H1 (cell line): ENCODE results near the gene COG3. TPM values are rescaled to one million over a fixed set of nuclear protein-coding genes. Genes with fewer than 3 reads are reported as not detected.

Experiments
- CTCF ChIA-PET: fragments of 300-600 bp; sonication (Branson Sonifier 250); formaldehyde crosslinking; loops from one replicate; lab custom pipeline; 2021; ENCODE audit not compliant: partially characterized antibody; lab: Charles Lee
- POLR2A ChIA-PET: fragments of 300-600 bp; sonication (Branson Sonifier 250); formaldehyde crosslinking; loops from one replicate; lab custom pipeline; 2021; ENCODE audit warnings: inconsistent platforms; ENCODE audit not compliant: partially characterized antibody; lab: Charles Lee
- DNase-seq, 2 experiments: peaks; one replicate each; pipeline versions ENCODE4 v3.0.0 to v3.0.0-alpha.2; 2010 to 2022; ENCODE audit warnings: low spot score in 2 of 2, low read depth in 1 of 2, mixed read lengths in 1 of 2
- FAIRE-seq: peaks from 2 replicates; lab custom pipeline; 2011; peaks lifted over from hg19 to GRCh38; lab: Jason Lieb, UNC
- H2AFZ ChIP-seq: 2 replicates; pipeline ENCODE4 v1.8.1; 2012; ENCODE audit warnings: low read length, inconsistent platforms
- H2AK5ac ChIP-seq: 2 replicates; pipeline ENCODE4 v1.6.1; 2013; ENCODE audit warnings: low read depth, low read length
- H2BK120ac ChIP-seq: replicated peaks from 2 replicates; pipeline ENCODE3; 2013; ENCODE audit warnings: low read depth, low read length, inconsistent platforms
- H2BK12ac ChIP-seq: 2 replicates; pipeline ENCODE4 v1.6.1; 2013; ENCODE audit warnings: low read depth, low read length
- H2BK15ac ChIP-seq: 2 replicates; pipeline ENCODE4 v1.6.1; 2013; ENCODE audit warnings: low read length
- H2BK20ac ChIP-seq: 2 replicates; pipeline ENCODE4 v1.6.1; 2013; ENCODE audit warnings: low read length
- H2BK5ac ChIP-seq: 2 replicates; pipeline ENCODE4 v1.6.1; 2013; ENCODE audit warnings: low read depth, low read length
- H3K14ac ChIP-seq: 2 replicates; pipeline ENCODE4 v1.6.1; 2013; ENCODE audit warnings: inconsistent platforms; ENCODE audit not compliant: insufficient read length
- H3K18ac ChIP-seq: 2 replicates; pipeline ENCODE4 v1.6.1; 2013; ENCODE audit warnings: low read length; ENCODE audit errors: extremely low read depth
- H3K23ac ChIP-seq: 2 replicates; pipeline ENCODE4 v1.6.1; 2013; ENCODE audit warnings: inconsistent platforms; ENCODE audit not compliant: insufficient read length
- H3K23me2 ChIP-seq: 2 replicates; pipeline ENCODE4 v1.6.1; 2013; ENCODE audit warnings: low read depth, low read length
- H3K27ac ChIP-seq: 2 replicates; pipeline ENCODE4 v1.6.1; 2011; ENCODE audit warnings: low read depth, low read length, inconsistent platforms
- H3K27me3 ChIP-seq, 4 experiments: replicated peaks in 1 of 4; 1 replicate in 1 of 4; 2 replicates in 3 of 4; pipeline versions ENCODE4 v1.6.1 to v1.8.1; 2011 to 2013; ENCODE audit warnings: low read length in 3 of 4, mild to moderate bottlenecking in 3 of 4, inconsistent platforms in 2 of 4, mixed read lengths in 2 of 4, moderate library complexity in 1 of 4; ENCODE audit not compliant: control insufficient read depth in 3 of 4, insufficient read depth in 3 of 4; ENCODE audit errors: extremely low read depth in 1 of 4
- H3K36me3 ChIP-seq, 4 experiments: 2 replicates each; pipeline versions ENCODE4 v1.6.1 to v1.8.1; 2011 to 2013; ENCODE audit warnings: mild to moderate bottlenecking in 4 of 4, low read length in 3 of 4, moderate library complexity in 2 of 4, control low read depth in 1 of 4, inconsistent platforms in 1 of 4; ENCODE audit not compliant: insufficient read depth in 4 of 4, control insufficient read depth in 2 of 4
- H3K4ac ChIP-seq: replicated peaks from 2 replicates; pipeline ENCODE3; 2013; ENCODE audit warnings: low read length, low read depth, mixed read lengths, inconsistent platforms; ENCODE audit not compliant: insufficient read length
- H3K4me1 ChIP-seq, 4 experiments: replicated peaks in 1 of 4; 1 replicate in 1 of 4; 2 replicates in 3 of 4; pipeline versions ENCODE4 v1.6.1 to v1.8.1; 2011 to 2013; ENCODE audit warnings: low read length in 3 of 4, inconsistent platforms in 2 of 4, mixed read lengths in 1 of 4; ENCODE audit not compliant: insufficient read depth in 4 of 4, control insufficient read depth in 3 of 4
- H3K4me2 ChIP-seq, 2 experiments: 2 replicates each; pipeline versions ENCODE4 v1.6.1 to v1.8.1; 2011 to 2013; ENCODE audit warnings: low read depth in 2 of 2, low read length in 2 of 2, control low read depth in 1 of 2, inconsistent platforms in 1 of 2, mild to moderate bottlenecking in 1 of 2; ENCODE audit not compliant: insufficient read depth in 1 of 2
- H3K4me3 ChIP-seq, 4 experiments: fragments of 200-600, 300-600 bp in 1 of 4; sonication (generic), shearing (Covaris generic), sonication (Bioruptor Twin) in 1 of 4; 2 replicates each; pipeline versions ENCODE4 v1.5.1 to v1.8.1; 2011 to 2016; ENCODE audit warnings: low read length in 4 of 4, low read depth in 3 of 4, control low read depth in 2 of 4, inconsistent platforms in 2 of 4, mild to moderate bottlenecking in 2 of 4, mixed read lengths in 1 of 4, moderate library complexity in 1 of 4; ENCODE audit not compliant: insufficient read depth in 2 of 4; ENCODE audit errors: extremely low read depth in 1 of 4
- H3K56ac ChIP-seq: replicated peaks from 2 replicates; pipeline ENCODE3; 2013; ENCODE audit warnings: low read depth, mild to moderate bottlenecking, mixed read lengths, low read length, inconsistent platforms; ENCODE audit not compliant: insufficient read length
- H3K79me1 ChIP-seq: 2 replicates; pipeline ENCODE4 v1.6.1; 2013; ENCODE audit warnings: low read depth, low read length, control low read depth
- H3K79me2 ChIP-seq, 2 experiments: 2 replicates each; pipeline versions ENCODE4 v1.6.1 to v1.8.1; 2012 to 2013; ENCODE audit warnings: low read length in 2 of 2, mild to moderate bottlenecking in 2 of 2, inconsistent platforms in 1 of 2; ENCODE audit not compliant: insufficient read depth in 2 of 2, control insufficient read depth in 1 of 2
- H3K9ac ChIP-seq, 4 experiments: replicated peaks in 1 of 4; 1 replicate in 1 of 4; 2 replicates in 3 of 4; pipeline versions ENCODE4 v1.6.1 to v1.8.1; 2011 to 2013; ENCODE audit warnings: low read depth in 3 of 4, low read length in 3 of 4, control low read depth in 2 of 4, mild to moderate bottlenecking in 2 of 4, moderate library complexity in 2 of 4, inconsistent platforms in 1 of 4; ENCODE audit errors: extremely low read depth in 1 of 4
- H3K9me3 ChIP-seq, 2 experiments: 2 replicates each; pipeline versions ENCODE4 v1.6.1 to v1.8.1; 2012 to 2013; ENCODE audit warnings: mild to moderate bottlenecking in 2 of 2, moderate library complexity in 2 of 2, control low read depth in 1 of 2, inconsistent platforms in 1 of 2, low read depth in 1 of 2, low read length in 1 of 2, mixed read lengths in 1 of 2; ENCODE audit not compliant: insufficient read depth in 2 of 2
- H4K20me1 ChIP-seq, 2 experiments: replicated peaks in 1 of 2; 2 replicates each; pipeline versions ENCODE3 to v1.8.1; 2011 to 2013; ENCODE audit warnings: inconsistent platforms in 2 of 2, low read length in 2 of 2, mild to moderate bottlenecking in 1 of 2; ENCODE audit not compliant: insufficient read depth in 2 of 2, control insufficient read depth in 1 of 2
- H4K5ac ChIP-seq: 2 replicates; pipeline ENCODE4 v1.6.1; 2013; ENCODE audit warnings: low read length, low read depth, mixed read lengths, inconsistent platforms; ENCODE audit not compliant: insufficient read length
- H4K8ac ChIP-seq: 2 replicates; pipeline ENCODE4 v1.8.0; 2013; ENCODE audit warnings: mild to moderate bottlenecking, moderate library complexity, low read length, inconsistent platforms; ENCODE audit not compliant: insufficient read depth; ENCODE audit errors: extremely low read depth
- H4K91ac ChIP-seq: replicated peaks from 2 replicates; pipeline ENCODE3; 2013; ENCODE audit warnings: low read length, mixed read lengths, inconsistent platforms; ENCODE audit not compliant: insufficient read length
- BACH1 ChIP-seq: IDR thresholded peaks from 2 replicates; pipeline ENCODE4 v1.6.1; 2012; ENCODE audit warnings: low read length, improper control_type of control experiment
- CBX5 ChIP-seq: fragments of 300-800, 300-1000 bp; sonication (generic); IDR thresholded peaks from 2 replicates; pipeline ENCODE4 v1.7.1; 2016; ENCODE audit warnings: antibody characterized with exemption, low read length, low read depth
- NANOG ChIP-seq: IDR thresholded peaks from 2 replicates; pipeline ENCODE4 v1.6.1; 2011; ENCODE audit warnings: low read length, low read depth, mild to moderate bottlenecking, inconsistent platforms; ENCODE audit not compliant: insufficient read depth, poor library complexity, severe bottlenecking
- POLR2AphosphoS5 ChIP-seq: IDR thresholded peaks from 2 replicates; pipeline ENCODE4 v1.6.1; 2011; ENCODE audit warnings: low read depth, low read length
- RAD21 ChIP-seq, 2 experiments: IDR thresholded peaks in 1 of 2; conservative IDR thresholded peaks in 1 of 2; 2 replicates each; pipeline ENCODE4 v1.6.1; 2011; ENCODE audit warnings: low read depth in 2 of 2, low read length in 2 of 2, improper control_type of control experiment in 1 of 2, inconsistent platforms in 1 of 2, mild to moderate bottlenecking in 1 of 2, moderate library complexity in 1 of 2
- SIN3A ChIP-seq, 2 experiments: IDR thresholded peaks in 1 of 2; conservative IDR thresholded peaks in 1 of 2; 2 replicates each; pipeline ENCODE4 v1.6.1; 2011 to 2012; ENCODE audit warnings: low read length in 2 of 2, improper control_type of control experiment in 1 of 2, low read depth in 1 of 2, mild to moderate bottlenecking in 1 of 2
- SIX5 ChIP-seq: IDR thresholded peaks from 2 replicates; pipeline ENCODE4 v1.6.1; 2011; ENCODE audit warnings: mild to moderate bottlenecking, low read depth, low read length
- WGBS, 2 experiments: shearing (Covaris generic) in 1 of 2; methylation state at CpG; one replicate each; pipeline versions ENCODE4 v1.1.6 to v1.1.7; 2013 to 2015; ENCODE audit warnings: low lambda C conversion rate in 2 of 2, mixed read lengths in 2 of 2, inconsistent platforms in 1 of 2, low coverage in 1 of 2, missing lambda C conversion rate in 1 of 2; ENCODE audit not compliant: insufficient replicate concordance in 2 of 2, insufficient coverage in 1 of 2, insufficient read length in 1 of 2; ENCODE audit errors: extremely low coverage in 1 of 2, missing lambda C conversion rate in 1 of 2; 5-methylcytosine and 5-hydroxymethylcytosine counted together
- polyA plus RNA-seq, 7 experiments: library from polyadenylated mRNA; depleted of rRNA in 3 of 7; stranded (reverse) in 5 of 7; unstranded in 2 of 7; fragments of >200 nt in 5 of 7; fragments of 200-250 nt in 2 of 7; gene quantifications; 1 replicate in 5 of 7; 2 replicates in 1 of 7; 4 replicates in 1 of 7; pipeline versions ENCODE4 v1.2.1 to v1.2.3, GENCODE V29; 2011 to 2013; ENCODE audit warnings: missing spikeins in 2 of 7, mixed read lengths in 2 of 7
- total RNA-seq: library from RNA; stranded (reverse); fragmentation: NEBNext Ultra II Directional; extraction: Animal tissue kit (Norgen Biotek cat#: 25700); gene quantifications from 2 replicates; pipeline ENCODE4 v1.2.1, GENCODE V29; 2021
- TF ChIP-seq, protein P1 (sequence below): IDR thresholded peaks from 2 replicates; pipeline ENCODE4 v1.6.1; 2012; ENCODE audit warnings: inconsistent platforms
- TF ChIP-seq, protein P2 (sequence below), 3 experiments: IDR thresholded peaks; 1 replicate in 2 of 3; 2 replicates in 1 of 3; pipeline versions ENCODE4 v1.5.1 to v1.6.1; 2011; ENCODE audit warnings: low read length in 3 of 3, mild to moderate bottlenecking in 3 of 3, inconsistent platforms in 2 of 3, low read depth in 1 of 3, moderate library complexity in 1 of 3; ENCODE audit not compliant: insufficient read depth in 1 of 3; ENCODE audit errors: control extremely low read depth in 1 of 3

Gene COG3
- total and polyA plus RNA-seq, 2 of the 8 experiments (the other 6 are each of a cell fraction or from before 2014, with no cell fraction given) = 12.7 to 13.5 TPM

DNA sequence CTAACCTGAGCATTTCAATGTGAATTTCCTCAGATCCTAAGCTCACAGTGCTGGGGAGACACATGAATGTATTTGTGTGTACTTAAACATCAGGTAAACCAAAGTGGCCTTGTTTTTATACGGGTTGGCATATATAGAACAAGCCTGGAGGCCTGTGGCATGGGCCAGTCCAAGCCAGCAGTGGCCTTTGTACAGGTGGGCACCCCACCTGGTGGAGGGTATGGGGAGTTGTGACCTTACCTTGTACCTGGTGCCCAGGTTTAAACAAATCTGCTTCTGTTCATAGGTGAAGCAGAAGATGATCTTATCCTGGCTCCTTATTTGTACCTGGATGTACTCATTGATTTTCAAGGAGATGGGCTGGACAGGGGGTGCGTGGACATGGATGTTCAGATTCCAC is 79.8 kb downstream of the COG3 start:
- H3K4ac ChIP-seq = no peak overlapping the region
- 86% methylated on average over 2 of the region's 2 CpGs; no CpG with 5 or more reads in 1 of the 2 experiments for WGBS, 2 experiments
- H3K23ac ChIP-seq = no peak overlapping the region
- H3K4me3 ChIP-seq = no peak overlapping the region
- H4K8ac ChIP-seq = peak overlapping the region; percentile 53; the same call in 1 of the 2 replicates
- H4K20me1 ChIP-seq = no peaks in the 10 kb centered on the region
- H3K18ac ChIP-seq = no peak overlapping the region
- no peaks in the 10 kb centered on the region for H3K23me2 ChIP-seq
- no peak overlapping the region for H3K27ac ChIP-seq
- no peaks in the 10 kb centered on the region for H3K79me1 ChIP-seq
- H2BK5ac ChIP-seq = no peak overlapping the region
- H4K5ac ChIP-seq = no peak overlapping the region
- H3K4me1 ChIP-seq = peaks cover 0 to 2% (median 0%) of the 10 kb centered on the region in 4 experiments; a peak in 3 of 7 replicates
- H2AFZ ChIP-seq = no peak overlapping the region
- H2AK5ac ChIP-seq = no peak overlapping the region
- no peak overlapping the region for H2BK20ac ChIP-seq
- H3K27me3 ChIP-seq = no peaks in the 10 kb centered on the region
- no peak overlapping the region for H2BK12ac ChIP-seq
- H3K79me2 ChIP-seq = no peaks in the 10 kb centered on the region
- no peak overlapping the region for H3K4me2 ChIP-seq
- POLR2A ChIA-PET = interaction anchor here (0.8 kb wide), 1 partner anchor 17 kb away, joined by 3 read pairs; no protein-coding TSS in a partner anchor
- CTCF ChIA-PET = interaction anchor here (0.7 to 2.4 kb wide), 15 partner anchors 9 to 184 kb away, joined by 3 to 9 read pairs (median 4); no protein-coding TSS in a partner anchor
- no peak for TF ChIP-seq POLR2AphosphoS5
- TF ChIP-seq, protein P1, sequence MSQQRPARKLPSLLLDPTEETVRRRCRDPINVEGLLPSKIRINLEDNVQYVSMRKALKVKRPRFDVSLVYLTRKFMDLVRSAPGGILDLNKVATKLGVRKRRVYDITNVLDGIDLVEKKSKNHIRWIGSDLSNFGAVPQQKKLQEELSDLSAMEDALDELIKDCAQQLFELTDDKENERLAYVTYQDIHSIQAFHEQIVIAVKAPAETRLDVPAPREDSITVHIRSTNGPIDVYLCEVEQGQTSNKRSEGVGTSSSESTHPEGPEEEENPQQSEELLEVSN = no peak
- no peak for TF ChIP-seq BACH1
- no peak for TF ChIP-seq SIX5
- no peak for TF ChIP-seq SIN3A (conservative IDR thresholded peaks at IDR 0.05 in 1 of 2, IDR thresholded peaks at IDR 0.05 in 1 of 2; ENCODE audit: low read depth in 1 of 2, low read length in 2 of 2)
- TF ChIP-seq RAD21 (IDR thresholded peaks at IDR 0.05 in 1 of 2, conservative IDR thresholded peaks at IDR 0.05 in 1 of 2; ENCODE audit: low read depth in 2 of 2, low read length in 2 of 2) = peak; percentile 40 to 52; a peak in 3 of 4 replicates
- TF ChIP-seq, protein P2, sequence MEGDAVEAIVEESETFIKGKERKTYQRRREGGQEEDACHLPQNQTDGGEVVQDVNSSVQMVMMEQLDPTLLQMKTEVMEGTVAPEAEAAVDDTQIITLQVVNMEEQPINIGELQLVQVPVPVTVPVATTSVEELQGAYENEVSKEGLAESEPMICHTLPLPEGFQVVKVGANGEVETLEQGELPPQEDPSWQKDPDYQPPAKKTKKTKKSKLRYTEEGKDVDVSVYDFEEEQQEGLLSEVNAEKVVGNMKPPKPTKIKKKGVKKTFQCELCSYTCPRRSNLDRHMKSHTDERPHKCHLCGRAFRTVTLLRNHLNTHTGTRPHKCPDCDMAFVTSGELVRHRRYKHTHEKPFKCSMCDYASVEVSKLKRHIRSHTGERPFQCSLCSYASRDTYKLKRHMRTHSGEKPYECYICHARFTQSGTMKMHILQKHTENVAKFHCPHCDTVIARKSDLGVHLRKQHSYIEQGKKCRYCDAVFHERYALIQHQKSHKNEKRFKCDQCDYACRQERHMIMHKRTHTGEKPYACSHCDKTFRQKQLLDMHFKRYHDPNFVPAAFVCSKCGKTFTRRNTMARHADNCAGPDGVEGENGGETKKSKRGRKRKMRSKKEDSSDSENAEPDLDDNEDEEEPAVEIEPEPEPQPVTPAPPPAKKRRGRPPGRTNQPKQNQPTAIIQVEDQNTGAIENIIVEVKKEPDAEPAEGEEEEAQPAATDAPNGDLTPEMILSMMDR (IDR thresholded peaks at IDR 0.05; ENCODE audit: control extremely low read depth in 1 of 3, insufficient read depth in 1 of 3, low read depth in 1 of 3, low read length in 3 of 3) = peak; percentile 24 to 35 (median 32); a peak in 3 of 4 replicates
- TF ChIP-seq CBX5 = no peak
- no peak for TF ChIP-seq NANOG
- H3K14ac ChIP-seq = no peak overlapping the region
- no peak overlapping the region for H2BK15ac ChIP-seq
- no peak for DNase-seq
- no peaks in the 10 kb centered on the region for H3K36me3 ChIP-seq
- no peak overlapping the region for H4K91ac ChIP-seq
- H2BK120ac ChIP-seq = no peak overlapping the region
- H3K56ac ChIP-seq = no peak overlapping the region
- no peak overlapping the region for H3K9ac ChIP-seq
- FAIRE-seq = no peak
- H3K9me3 ChIP-seq = no peaks in the 10 kb centered on the region
